GM21423 (cell line): ENCODE results near the gene PCBP4.

Source experiments
- ATAC-seq: cut with Tn5 transposase; IDR thresholded peaks from one replicate; pipeline ENCODE4 v1.9.1; 2021; ENCODE audit warnings: mild to moderate bottlenecking, moderate library complexity; ENCODE audit not compliant: unreplicated experiment

PCBP4 gene

GRCh38 chr3:51921081-51921578 lies 46.1 kb downstream of the PCBP4 start:
- no peak for ATAC-seq

- ATAC-seq: no peak
These were observed 50.8 kb downstream of the PCBP4 start for GRCh38 chr3:51916418-51916817.

- ATAC-seq: no peak
These were observed 59.2 kb downstream of the PCBP4 start for GRCh38 chr3:51908026-51908425.
